ENCODE measurements around the gene ATP5IF1.

Gene ATP5IF1

GRCh38 chr1:28265577-28265976 is 29.7 kb downstream of the ATP5IF1 start:
- DNase-seq (ENCODE audit: low spot score) = no peak

DNA sequence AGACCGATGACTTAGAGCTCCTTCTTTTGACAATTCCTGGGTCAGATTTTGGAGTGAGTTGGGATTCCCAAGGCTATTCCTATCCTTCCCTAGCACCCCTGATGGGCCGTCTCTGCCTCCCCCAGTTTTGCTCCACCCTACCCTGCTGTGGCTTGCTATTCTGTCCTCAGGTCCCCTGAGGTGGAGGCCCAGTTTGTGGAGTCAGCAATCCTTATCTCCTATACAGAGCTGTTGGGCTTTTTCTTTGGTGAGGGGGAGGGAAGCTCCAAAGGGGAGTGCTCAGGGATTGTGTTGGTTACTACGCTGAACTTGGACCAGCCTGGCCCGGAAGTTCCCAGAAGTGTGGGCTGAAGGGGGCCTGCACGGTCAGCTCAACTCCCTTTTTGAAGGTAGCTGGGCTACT is 31.0 kb downstream of the ATP5IF1 start:
- no peak for DNase-seq (ENCODE audit: low spot score)

DNA sequence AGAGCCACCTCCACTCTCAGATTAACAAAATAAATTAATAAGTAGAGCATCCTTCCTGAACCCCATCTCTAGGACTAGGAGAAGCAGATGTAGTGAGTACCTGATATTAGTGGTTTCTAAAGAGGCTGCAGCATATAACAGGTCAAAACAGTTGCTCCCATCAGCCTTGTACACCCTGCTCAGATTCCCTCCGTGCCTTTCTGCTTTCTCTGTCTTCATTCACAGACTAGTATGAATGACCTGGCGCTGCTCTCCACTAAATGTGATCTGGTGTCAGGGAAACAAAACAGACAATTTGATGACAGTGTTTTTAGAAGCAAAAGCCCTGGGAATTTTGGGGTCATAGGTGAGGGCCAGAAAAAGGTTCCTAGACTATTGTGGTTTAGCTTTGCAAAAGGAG is 31.7 kb downstream of the ATP5IF1 start:
- no peak for DNase-seq (ENCODE audit: low spot score)

DNA sequence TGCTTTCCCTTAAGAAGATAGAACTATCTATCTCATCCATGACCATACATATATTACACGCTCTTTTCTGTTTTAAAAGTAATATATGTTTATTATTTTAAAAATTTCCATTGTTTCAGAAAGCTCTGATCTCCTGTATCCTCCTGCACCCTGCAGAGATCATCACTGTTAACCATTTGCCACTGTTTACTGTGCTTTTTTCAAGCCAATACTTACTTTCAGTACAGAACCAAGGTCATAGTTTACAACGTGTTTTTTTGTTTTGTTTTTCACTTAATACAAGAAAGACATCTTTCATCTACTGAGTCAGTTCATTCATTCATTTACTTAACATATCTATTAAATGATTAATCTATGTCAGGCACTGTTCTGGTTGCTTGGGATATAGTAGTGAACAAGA is 33.6 kb downstream of the ATP5IF1 start:
- no peak for DNase-seq (ENCODE audit: low spot score)

DNA sequence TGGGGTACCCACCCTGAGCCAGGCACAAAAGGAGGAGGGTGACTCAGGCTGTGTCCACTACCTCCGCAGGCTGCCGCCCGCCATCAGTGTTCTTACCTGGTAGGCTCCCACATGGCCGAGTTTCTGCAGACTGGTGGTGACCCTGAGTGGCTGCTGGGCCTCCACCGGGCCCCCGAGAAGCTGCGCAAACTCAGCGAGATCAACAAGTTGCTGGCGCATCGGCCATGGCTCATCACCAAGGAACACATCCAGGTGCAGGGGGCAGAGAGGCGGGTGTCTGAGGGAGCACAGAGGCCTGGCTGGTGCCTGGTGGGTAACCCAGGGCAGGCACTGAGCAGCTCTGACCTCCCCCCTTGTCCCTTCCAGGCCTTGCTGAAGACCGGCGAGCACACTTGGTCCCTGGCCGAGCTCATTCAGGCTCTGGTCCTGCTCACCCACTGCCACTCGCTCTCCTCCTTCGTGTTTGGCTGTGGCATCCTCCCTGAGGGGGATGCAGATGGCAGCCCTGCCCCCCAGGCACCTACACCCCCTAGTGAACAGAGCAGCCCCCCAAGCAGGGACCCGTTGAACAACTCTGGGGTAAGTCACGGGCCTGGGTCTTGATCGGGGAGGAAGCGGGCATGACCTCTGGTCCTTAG is 36.4 kb downstream of the ATP5IF1 start:
- DNase-seq (ENCODE audit: low spot score) = no peak

GRCh38 chr1:28273216-28273860 is 37.4 kb downstream of the ATP5IF1 start:
- no peak for DNase-seq (ENCODE audit: low spot score)

DNA sequence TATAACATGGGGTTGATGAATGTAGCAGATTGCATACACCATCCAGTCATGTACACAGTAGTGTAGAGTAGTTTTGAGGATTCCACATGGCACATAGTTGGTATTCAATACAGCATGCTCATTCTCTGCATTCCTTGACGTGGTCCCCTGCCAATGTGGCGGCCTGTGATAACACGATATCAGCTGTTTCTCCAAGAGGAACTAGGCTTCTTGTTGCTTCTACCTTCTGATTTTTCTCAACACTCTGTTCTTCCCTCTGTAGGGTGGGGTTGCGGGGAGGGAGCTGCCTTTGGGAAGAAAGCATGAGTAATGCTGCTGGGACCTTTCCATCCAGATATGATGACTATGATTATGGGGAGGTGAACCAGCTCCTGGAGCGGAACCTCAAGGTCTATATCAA is 42.8 kb downstream of the ATP5IF1 start:
- DNase-seq (ENCODE audit: low spot score) = no peak

- DNase-seq (ENCODE audit: low spot score) = no peak
Observed at GRCh38 chr1:28279721-28280120, 43.8 kb downstream of the ATP5IF1 start.

- DNase-seq (ENCODE audit: low spot score) = no peak
Observed at GRCh38 chr1:28280501-28280900, 44.6 kb downstream of the ATP5IF1 start.

DNA sequence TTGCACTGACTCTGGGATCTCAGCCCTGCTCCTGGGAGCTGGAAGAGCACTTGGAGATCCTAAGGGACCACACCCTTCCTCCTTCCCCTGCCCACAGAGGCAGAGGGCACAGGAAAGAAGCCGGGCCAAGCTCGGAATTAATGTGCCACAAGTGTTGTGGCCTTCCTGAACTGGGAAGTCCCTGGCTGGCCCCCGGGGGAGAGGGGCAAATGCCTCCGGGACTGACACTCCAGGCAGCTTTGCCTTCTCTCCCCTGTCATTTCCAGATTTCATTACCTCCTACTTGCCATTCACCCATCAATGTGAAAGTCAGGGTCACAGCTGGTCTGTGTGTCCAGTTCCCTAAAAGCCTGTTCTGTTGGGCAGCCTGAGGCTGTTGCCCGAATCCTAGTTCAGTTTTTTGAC is 45.1 kb downstream of the ATP5IF1 start:
- DNase-seq (ENCODE audit: low spot score) = no peak

GRCh38 chr1:28281608-28282425 is 45.9 kb downstream of the ATP5IF1 start:
- no peak for DNase-seq (ENCODE audit: low spot score)

DNA sequence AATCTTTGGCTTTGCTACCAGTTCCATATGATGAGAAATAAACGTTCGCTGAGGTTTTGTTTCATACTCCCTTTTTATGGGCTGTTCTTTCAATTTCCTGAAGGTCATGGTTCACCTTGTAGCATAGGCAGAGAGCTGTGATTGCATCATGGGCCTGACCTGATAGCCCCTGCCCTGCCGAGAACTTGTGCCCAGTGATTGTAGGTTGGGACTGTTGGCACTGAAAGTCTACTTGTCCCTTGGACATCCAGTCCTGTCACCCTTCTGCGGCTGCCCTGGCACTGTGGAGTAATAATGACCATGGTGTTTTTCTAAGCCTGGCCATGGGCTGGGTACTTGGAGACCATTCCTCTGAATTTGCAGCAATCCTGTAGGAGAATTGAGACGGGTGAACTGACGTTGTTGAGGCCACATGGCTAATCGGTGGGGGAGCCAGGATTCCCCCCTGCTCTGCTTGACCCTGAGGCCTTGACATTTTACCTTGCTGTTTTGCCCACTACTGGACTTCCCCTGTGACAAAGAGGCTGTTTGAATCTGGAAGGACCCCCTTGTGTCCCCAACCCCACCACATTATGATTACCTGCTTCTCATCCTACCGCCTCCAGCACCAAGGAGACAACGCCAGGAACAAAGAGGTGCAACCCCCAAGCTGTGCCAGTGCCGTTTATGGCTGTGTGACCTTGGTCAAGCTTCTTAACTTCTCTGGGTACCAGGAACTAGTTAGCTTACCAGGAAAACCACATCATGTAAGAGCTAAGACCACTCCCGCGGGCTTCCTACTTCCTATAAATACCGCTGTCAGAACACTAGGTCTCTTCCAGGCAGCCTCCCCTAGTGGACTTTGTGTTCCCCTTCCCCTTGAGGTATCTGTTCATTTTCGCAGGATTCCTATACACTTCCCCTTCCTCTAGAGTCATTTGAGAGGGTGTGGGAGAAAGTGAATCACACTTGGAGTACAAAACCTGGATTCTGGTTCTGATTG is 46.8 kb downstream of the ATP5IF1 start:
- DNase-seq (ENCODE audit: low spot score) = no peak

DNA sequence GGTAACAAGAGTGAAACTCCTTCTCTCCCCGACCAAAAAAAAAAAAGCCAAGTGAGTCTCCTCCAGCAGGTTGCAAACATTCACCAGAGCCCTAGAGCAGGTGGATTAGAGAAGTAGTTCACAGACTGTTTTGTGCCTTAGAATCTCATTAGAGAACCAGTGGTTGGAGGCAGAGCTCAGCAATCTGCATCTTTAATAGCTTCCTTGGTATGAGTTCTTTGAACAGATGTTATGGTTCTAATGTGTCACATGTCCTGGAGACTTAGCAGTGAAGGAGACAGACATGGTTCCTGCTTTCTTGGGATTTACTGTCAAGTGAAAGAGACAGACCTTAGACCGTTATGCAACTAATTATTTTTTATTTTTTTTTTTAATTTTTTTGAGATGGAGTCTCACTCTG is 50.2 kb downstream of the ATP5IF1 start:
- DNase-seq (ENCODE audit: low spot score) = no peak
